Measurements from ENCODE around the gene CCSER1.
"Not testable (repeated sequence)": the region's sequence is repeated elsewhere in the genome, so short reads cannot be mapped to it uniquely, and the experiment has no call there.

Gene CCSER1

DNA sequence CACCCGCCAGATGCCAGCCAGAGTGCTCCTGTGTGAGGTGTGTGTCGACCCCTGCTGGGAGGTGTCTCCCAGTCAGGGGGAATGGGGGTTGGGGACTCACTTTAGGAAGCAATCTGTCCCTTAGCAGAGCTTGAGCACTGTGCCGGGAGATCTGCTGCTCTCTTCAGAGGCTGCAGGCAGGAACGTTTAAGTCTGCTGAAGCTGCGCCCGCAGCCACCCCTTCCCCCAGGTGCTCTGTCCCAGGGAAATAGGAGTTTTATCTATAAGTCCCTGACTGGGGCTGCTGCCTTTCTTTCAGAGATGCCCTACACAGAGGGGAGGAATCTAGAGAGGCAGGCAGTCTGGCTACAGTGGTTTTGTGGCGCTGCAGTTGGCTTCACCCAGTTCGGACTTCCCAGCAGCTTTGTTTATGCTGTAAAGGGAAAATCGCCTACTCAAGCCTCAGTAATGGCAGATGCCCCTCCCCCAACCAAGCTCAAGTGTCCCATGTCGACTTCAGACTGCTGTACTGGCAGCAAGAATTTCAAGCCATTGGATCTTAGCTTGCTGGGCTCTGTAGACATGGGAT is 80.8 kb downstream of the CCSER1 start:
- no peak for DNase-seq

DNA sequence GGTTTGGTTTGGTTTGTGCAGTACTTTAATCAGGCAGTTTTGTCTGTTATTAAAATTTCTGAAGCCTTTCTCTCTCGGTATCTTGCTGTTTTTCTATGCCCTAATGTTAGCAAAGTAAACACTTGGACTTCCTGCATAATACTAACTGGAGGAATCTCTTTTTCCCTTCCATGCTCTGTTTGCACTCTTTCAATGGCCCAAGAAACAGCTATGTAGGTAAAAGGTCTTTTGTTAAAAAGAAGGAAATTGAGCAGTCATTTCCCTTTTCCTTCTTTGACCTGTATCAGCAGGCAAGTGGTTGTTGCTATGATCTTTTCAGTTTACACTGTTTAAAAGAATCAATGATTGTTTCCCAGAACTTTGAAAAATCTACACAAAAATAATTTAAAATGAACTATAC is 82.7 kb downstream of the CCSER1 start:
- DNase-seq, result no peak

DNA sequence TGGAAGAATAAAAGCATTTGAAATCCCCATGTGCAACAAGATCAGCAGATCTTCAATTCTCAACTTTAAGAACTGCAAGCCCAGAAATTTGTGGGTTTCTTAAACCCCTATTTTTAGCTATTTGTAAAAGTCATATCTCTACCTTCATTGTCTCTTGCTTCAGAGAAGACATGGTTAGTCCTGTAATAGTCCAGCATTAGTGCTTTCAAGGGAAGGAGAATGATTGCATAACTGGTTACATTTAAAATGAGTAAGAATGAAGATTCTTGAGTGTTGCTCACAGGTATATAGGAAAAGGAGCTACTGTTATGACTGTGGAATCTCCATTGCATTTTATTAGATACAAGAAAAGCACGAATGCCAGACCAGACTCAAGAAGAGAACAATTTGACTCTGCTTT is 84.0 kb downstream of the CCSER1 start:
- no peak for DNase-seq

DNA sequence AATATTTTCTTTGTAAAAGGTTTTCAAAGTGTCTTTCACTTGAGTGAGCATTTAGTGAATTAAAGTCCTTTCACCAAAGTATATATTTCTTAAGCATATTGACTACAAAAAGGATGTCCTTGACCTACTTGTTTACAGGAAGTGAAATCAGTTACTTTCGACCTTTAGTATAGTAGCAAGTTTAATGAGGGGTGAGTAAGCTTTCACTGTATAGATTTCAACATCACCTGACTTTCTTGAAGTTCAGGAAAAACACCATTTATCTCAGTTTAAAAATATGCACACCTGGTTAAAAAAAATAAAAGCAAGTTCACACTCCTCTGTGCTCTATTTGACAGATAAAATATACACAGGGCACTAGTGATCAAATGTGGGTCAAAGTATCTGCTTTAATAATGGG is 88.1 kb downstream of the CCSER1 start:
- DNase-seq, result no peak

DNA sequence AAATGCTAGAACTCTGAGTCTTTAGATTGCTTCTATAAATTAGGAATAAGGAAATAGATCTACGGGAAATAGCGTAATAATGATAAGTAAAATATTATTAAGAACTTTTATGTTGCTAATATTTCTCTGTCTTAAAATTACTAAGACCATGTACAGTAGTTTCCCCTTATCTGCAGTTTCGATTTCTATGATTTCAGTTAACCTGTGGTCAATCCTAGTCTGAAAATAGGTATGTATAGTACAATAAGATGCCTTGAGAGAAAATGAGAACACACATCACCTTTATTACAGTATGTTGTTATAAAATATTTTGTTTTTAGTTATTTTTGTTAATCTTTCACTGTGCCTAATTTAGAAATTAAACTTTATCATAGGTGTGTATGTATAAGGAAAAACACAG is 92.6 kb downstream of the CCSER1 start:
- no peak for DNase-seq

DNA sequence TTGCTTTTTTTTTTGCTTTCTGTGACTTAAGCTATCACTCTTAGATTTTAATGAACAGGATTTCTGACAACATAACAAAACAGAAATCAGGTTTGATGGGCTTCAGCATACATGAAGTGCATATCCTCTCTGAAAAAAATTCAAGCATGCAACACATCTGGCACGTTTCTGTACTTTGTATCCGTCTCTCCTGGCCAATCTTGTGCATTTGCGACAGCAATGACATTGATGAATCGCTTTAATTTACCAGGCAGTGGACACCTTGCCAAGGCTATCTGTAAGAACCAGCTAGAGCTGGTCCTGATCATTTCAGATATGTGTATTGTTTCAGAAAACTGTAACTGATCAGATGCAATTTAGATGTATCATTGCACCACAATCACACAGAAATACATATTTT is 93.3 kb downstream of the CCSER1 start:
- no peak for DNase-seq

DNA sequence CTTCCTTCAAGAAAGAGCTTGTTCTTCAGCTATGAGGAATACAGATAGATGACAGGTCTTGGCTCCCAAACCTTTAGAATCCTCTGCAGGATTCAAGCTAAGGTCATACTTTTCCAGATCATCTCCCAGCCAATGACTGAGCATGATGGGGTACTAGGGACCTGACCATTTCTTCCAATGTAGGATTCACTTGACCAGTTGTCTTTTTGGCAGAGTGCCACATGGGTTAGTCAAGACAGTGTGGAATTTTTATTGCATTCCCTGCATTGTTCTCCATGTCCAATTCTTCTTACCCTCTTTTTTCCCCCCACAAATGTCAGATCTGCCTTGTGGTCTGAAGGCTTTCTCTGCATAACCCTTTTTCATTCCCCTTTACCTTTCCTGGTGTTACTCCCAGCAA is 99.5 kb downstream of the CCSER1 start:
- no peak for DNase-seq

DNA sequence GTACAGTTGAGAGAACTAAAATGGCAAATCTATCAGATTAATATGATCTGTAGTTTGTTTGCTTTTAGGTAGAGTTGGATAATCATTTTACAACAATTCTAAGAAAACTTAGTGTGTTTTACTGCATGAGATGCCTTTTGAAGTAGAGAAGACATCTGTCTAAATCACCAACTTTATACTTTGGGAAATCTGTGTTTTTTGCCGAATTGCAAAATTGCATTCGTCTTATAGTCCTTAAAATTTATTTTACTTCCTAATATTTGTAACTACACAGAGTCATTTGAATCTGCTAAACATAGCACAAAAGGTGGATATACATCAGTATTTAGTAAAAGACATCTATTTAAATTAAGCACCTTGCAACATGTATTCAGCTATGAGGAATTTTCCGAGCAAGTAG is 100.0 kb downstream of the CCSER1 start:
- DNase-seq, result no peak

DNA sequence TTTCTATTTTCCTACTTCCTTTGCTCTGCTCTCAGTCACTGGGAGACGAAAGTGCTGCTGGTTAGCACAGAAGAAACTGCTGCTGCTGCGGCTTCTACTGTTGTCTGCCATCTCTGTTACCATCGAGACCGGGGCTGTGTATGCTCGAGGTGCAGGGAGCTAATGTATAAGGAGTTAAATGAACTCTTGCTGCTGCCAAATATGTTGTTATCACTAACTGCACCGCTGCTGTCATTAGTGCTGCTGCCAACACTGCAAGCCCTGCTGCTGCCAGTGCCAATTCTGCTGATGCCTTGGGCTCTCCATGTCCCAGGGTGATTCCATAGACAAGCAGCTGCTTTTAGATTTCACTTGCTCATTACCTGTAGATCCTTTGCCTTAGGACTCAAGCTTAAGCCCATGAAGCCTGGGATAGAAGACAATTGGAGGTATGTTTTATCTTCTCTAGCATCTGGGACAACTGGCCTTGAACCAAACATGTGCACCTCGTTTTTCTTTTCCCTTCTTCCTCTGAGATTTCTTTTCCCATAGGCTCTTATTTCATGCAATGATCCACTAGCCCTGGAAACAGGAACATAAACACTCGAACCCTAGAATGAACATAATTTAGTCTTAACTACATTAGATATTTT is 107.8 kb downstream of the CCSER1 start:
- no peak for DNase-seq

DNA sequence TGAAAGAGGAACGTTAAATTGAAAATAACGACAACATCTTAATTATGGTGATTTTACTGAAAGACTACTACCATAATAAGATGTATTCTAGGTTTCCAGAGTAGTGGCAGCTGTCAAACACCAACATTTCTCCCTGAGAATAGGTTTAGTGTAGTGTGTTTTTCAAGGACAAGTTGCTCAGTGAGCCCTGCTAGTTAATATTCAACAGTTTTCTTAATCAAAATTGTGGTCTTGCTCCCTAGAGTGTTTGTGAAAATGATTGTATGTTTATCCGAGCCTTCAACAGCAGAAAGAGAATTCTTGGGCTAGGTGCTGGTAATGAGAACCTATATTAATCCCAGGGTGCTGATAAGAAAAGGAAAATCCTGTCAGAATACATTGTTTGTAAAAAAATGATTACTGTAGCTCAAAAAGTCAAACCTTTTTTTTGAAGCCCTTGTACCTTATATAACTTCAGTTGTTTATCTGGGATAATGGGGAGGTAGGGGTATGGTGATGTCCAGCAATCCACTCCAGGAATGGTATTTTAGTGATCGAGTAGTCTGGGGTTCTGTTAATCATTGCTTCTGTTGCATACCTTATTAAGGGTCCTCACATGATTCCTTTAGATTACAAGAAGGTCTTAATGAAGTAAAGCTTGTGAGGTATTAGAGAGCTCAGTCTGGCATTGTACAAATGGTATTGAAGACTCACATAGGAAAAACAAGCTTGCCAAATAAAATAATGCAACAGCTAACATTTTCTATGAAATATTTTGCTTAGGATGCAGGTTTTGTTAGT is 110.7 kb downstream of the CCSER1 start:
- DNase-seq, result no peak

DNA sequence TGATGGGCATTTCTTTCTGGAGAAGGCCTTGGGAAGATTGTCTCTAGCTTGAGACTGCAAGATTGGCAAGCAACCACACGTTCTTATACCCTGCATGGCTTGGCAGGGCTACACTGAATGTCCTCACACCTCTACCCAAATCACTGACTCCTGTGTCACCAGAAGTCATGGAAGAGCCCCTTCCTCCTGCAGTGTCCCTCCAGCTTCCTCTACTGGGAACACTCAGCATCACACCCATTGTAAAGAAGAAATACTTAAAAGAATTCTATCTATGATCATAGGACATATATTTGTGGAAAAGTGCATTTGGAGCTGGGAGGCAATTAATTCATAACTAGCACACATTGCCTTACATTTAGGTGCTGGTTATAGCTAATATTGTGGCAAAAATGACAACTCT is 113.1 kb downstream of the CCSER1 start:
- DNase-seq, result no peak

DNA sequence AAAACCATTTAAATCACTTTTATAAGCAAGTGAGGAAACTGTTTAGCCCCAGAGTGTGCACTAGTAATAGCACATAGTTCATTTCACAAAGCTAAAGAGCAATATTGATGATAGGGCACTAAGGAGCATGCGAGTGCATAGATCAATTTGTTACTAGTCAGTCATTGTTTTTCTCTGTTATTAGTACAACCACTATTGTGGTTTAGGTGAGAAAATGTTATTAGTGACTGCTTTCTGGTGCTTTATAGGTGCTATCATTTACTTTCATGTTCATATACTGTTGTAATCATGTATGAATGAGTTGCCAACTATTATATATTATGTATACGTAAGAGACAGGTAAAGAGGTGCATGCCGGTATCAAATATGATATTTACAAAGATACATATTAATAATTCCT is 113.8 kb downstream of the CCSER1 start:
- DNase-seq, result no peak

DNA sequence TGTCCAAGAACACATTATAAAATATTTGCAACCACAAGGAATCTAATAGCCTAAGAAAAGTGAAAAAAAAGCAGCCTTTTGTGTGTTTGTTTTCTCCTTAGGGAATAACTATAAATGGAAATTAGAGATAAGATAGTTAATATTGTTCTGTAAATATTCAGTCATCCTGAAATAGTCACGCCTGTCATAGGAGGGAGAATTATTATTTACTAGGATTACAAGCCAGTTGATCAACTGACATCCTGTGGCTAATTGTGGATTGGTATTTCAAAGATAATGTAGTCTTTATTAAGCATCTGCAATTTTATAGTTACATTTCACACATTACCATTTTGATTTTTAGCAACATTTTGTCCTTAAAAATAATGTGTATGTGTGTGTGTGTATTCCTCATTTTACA is 118.6 kb downstream of the CCSER1 start:
- DNase-seq, result no peak

DNA sequence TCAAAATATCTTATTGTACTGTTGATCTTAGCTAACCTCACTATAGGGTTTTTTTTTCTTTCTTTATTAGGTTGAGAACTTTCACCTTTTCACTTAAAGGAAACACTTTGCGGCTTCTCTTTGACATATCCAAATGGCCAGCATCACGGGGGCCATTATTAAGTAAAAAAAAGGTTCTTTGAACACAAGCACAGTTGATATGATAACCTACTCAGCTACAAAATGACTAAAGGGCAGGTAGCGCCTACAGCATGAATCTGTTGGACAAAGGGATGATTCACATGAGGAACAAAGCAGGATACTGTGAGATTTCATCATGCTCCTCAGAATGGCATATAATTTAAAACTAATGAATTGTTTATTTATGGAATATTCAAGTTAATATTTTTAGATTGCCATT is 119.6 kb downstream of the CCSER1 start:
- no peak for DNase-seq

DNA sequence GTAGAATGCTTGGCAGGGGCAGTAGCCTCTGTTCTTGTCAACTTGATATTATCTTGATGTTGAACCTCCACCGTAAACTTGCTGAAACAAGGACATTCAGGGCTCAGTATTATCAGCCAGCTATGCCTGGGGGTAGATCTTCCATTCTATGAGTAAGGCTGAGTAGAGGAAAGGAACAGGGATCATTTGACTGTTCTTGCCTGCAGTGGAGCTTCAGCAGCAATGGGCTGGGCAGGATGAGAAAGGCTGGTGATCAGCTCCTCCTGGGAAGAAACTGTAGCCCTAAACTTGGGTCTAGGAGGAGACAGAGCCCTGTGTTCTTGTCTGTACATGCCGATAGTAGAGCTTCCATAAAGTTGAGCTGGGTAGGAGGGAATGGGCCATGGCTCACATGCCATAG is 127.2 kb downstream of the CCSER1 start:
- no peak for DNase-seq

DNA sequence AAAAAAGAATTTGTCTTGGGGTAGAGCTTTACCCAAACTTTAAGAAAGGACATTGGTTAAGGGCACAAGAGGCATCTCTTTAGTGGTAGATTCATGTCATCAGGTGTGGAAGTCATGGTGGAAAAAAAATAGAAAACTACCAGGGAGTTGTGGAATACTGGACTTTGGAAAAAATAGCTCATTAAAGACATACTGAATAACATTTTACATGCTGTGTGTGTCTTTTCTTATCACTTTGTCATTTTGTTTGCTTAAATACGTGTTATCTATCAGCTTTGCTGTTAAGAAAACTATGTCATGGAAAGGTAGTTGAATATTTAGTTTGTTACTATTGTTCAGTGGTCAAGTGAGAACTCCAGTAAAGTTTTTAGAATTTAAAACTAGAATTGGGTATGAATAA is 147.0 kb downstream of the CCSER1 start:
- DNase-seq, result no peak

DNA sequence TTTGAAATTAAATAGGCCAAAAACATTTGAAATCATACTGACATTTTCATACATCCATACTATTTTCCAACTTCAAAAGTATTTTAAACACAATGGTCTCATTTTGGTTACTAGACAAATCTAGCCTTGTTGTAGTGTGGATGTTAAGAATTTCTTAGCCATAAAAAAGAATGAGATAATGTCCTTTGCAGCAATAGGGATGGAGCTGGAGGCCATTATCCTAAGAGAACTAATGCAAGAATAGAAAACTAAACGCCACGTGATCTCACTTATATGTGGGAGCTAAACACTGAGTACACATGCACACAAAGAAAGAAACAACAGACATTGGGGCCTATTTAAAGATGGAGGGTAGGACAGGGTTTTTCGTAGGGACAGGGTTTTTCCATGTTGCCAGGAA is 153.8 kb downstream of the CCSER1 start:
- DNase-seq, result no peak

DNA sequence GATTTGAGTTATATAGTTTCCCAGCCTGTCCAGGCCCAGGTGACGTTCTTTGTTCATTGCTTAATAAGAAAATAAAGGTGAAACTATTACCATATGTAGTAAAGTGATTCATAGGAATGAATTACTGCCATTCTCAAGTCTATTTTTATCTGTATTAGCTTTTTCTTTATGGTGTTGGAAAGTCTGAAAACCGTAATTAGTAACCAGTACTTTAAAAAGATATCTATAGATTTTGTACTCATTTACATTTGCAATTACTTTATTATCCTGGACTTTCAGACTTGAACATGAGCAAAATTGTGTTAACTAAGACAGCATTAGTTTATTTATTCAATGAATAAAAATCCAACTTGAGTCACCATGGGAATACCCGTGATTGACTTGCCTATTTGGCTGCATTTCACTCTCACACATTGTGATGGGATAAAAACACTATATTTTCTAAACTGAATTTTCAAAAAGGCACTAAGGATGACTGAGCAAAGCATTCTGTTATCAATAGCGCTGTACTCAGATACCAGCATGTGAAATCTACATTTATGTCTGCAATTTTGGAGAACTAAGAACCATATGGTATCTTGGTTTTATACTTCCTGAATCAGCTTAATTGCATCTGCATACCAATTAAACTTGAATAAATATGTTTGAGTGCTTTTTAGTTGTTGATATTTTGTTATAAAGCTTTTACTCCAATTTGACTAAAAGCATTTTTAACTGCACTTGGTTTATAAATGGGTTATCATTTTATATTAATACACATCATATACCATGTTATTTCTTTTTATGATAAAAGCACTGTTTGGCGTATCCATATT is 154.6 kb downstream of the CCSER1 start:
- DNase-seq, result no peak

DNA sequence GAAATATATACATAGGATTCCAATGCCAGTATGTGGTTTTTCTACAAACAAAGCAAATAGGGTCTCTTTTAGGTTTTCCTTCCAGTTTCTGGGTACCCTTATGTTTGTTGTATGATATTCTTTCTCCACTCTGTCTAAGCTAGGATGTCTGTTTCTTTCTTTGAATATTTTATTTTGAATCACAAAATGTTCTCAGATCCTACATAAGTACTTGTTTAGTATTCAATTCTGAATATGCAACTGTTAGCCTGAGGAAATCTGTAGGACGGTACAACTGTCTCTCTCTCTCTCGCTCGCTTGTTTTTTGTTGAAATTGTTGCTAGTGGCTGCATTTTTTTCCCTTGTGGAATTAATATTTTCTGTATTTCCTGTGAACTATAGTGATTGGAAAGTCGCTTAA is 163.2 kb downstream of the CCSER1 start:
- DNase-seq, result no peak

DNA sequence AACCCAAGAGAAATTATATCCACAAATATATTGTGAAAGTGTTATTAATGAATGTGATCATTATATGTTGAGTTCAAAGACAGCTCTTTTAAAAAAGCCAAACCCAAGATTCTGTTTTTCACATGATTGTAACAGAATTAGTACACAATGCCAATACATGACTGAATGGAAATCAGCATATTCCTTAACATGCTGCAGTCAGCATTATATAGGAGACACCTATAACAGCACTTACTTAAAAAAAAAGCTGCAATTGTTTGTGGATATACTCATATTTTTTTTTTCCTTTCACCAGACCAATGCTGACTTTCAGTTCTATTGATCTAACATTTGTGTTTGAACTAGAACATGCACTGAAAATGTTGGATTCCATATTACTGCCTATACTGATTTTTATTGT is 165.2 kb downstream of the CCSER1 start:
- no peak for DNase-seq

DNA sequence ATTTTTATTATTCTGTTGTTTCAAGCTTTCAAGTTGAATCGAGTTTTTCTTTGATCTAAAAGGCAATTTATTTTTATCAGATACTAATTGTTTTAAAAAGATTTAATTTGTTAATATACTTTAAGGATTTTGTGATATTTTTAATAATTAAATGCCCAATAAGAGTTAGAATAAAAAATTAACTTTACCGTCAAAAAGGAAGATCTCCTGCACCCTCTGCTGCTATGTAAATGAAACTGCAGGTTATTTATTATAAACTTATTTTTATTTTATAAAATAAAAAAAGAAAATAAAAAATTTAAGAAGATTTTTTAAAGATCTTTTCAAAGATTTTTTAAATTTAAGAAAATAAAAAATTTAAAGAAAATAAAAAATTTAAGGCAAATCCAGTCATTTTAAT is 166.1 kb downstream of the CCSER1 start:
- DNase-seq, result no peak

DNA sequence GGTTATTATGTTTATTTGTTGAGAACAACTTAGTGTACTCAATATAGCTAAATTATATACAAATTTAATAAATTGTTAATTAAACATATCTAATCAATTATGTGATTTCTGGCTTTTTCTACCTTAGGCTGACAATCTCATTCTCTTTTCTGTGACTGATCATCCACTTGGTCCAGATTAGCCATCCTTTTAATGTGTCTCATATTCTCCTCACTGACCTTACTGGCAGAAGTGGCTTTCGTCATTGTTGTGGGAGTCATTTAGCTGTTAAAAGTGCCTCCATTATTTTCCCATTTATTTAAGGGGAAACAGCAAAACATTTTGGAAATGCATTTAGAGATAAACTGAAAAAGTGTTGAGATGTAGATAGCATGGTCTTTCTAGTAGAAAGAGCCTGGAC is 172.2 kb downstream of the CCSER1 start:
- DNase-seq, result no peak

DNA sequence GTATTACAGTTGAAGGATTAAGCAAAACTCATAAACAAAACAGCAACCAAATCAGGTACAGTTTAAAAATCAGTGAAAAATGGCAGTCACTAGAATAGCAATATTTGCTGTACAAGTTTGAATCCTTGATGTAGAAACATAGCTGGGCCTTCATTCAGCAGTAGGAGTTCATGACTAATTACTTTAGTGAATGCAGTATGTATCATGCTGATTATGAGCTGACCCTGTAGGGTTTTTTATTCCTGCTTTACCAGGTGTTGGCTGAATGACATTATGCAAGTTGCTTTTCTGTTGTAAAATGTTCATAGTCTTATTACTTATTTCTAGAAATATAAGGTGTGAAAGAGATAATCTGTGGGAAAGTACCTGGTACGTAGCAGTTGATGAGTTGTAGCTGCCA is 179.6 kb downstream of the CCSER1 start:
- no peak for DNase-seq

DNA sequence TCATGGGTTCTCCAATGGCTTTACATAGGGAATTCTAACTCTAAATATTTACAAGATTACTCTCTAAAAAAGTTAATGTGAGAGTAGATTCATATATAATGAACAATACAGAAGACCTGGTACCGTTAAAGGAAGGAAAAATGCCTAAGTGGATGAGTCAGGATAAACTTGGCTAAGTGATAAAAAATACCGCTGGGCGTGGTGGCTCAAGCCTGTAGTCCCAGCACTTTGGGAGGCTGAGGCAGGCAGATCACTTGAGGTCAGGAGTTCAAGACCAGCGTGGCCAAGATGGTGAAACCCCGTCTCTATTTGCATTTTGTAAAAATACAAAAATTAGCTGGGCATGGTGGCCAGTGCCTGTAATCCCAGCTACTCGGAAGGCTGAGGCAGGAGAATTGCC is 189.9 kb downstream of the CCSER1 start:
- DNase-seq, result not testable (repeated sequence)
